A673 (cell line): ENCODE data around the gene KRT72.

ENCODE experiments used
- CTCF ChIP-seq: fragments of 300-800, 200-600 bp; sonication (generic); conservative IDR thresholded peaks from 2 replicates; pipeline ENCODE4 v1.5.1; 2017; ENCODE audit warnings: low read depth, mild to moderate bottlenecking, antibody characterized with exemption, low read length, moderate library complexity, mixed read lengths
- EZH2 ChIP-seq: fragments of 200-600 bp; sonication (generic); IDR thresholded peaks from 2 replicates; pipeline ENCODE4 v1.6.1; 2017; ENCODE audit warnings: borderline replicate concordance, low read depth, mild to moderate bottlenecking, mixed read lengths, antibody characterized with exemption, low read length; ENCODE audit not compliant: poor library complexity, severe bottlenecking

- TF ChIP-seq EZH2 (no peak), CTCF (no peak)
Observed at GRCh38 chr12:52543985-52544883, 57.0 kb downstream of the KRT72 start.
